Chondrocyte (in vitro differentiated cells): Measurements from ENCODE around the gene KCNQ1. TPM values are rescaled to one million over a fixed set of nuclear protein-coding genes. Genes with fewer than 3 reads are reported as not detected.

Experiments used
- DNase-seq: peaks from one replicate; pipeline ENCODE4 v3.0.0; 2021; ENCODE audit warnings: mixed read lengths, low spot score
- H3K27ac Mint-ChIP-seq: one replicate; pipeline ENCODE4 v1.8.0; 2021; ENCODE audit warnings: mild to moderate bottlenecking, moderate library complexity, mixed read lengths; ENCODE audit not compliant: unreplicated experiment
- H3K27me3 Mint-ChIP-seq: 2 replicates; pipeline ENCODE4 v1.8.0; 2021; ENCODE audit warnings: low read depth, mixed read lengths
- H3K36me3 Mint-ChIP-seq: 2 replicates; pipeline ENCODE4 v1.8.0; 2021; ENCODE audit warnings: low read depth, mixed read lengths
- H3K4me1 Mint-ChIP-seq: 2 replicates; pipeline ENCODE4 v1.8.0; 2021; ENCODE audit warnings: low read depth, mild to moderate bottlenecking, mixed read lengths
- H3K4me3 Mint-ChIP-seq: one replicate; pipeline ENCODE4 v1.8.0; 2021; ENCODE audit warnings: mild to moderate bottlenecking, moderate library complexity, mixed read lengths; ENCODE audit not compliant: unreplicated experiment
- H3K9me3 Mint-ChIP-seq: 2 replicates; pipeline ENCODE4 v1.8.0; 2021; ENCODE audit warnings: low read depth, mixed read lengths
- total RNA-seq: library from RNA; stranded (reverse); gene quantifications from 3 replicates; pipeline ENCODE4 v1.2.1, GENCODE V29; 2021
- TF ChIP-seq, protein P1 (sequence below): fragments of 200-600 bp; sonication (generic); IDR thresholded peaks from 2 replicates; pipeline ENCODE4 v1.5.0; 2021; ENCODE audit warnings: antibody characterized with exemption, mild to moderate bottlenecking, moderate library complexity

KCNQ1 gene
- total RNA-seq, 1 donor from 2014 or later, result not detected

GRCh38 chr11:2647953-2648352 is 203.1 kb downstream of the KCNQ1 start:
- TF ChIP-seq, protein P1, sequence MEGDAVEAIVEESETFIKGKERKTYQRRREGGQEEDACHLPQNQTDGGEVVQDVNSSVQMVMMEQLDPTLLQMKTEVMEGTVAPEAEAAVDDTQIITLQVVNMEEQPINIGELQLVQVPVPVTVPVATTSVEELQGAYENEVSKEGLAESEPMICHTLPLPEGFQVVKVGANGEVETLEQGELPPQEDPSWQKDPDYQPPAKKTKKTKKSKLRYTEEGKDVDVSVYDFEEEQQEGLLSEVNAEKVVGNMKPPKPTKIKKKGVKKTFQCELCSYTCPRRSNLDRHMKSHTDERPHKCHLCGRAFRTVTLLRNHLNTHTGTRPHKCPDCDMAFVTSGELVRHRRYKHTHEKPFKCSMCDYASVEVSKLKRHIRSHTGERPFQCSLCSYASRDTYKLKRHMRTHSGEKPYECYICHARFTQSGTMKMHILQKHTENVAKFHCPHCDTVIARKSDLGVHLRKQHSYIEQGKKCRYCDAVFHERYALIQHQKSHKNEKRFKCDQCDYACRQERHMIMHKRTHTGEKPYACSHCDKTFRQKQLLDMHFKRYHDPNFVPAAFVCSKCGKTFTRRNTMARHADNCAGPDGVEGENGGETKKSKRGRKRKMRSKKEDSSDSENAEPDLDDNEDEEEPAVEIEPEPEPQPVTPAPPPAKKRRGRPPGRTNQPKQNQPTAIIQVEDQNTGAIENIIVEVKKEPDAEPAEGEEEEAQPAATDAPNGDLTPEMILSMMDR, result no peak
- Mint-ChIP-seq H3K27ac (no peak overlapping the region), H3K9me3 (peaks cover 65% of the 10 kb centered on the region), H3K36me3 (peaks cover 50% of the 10 kb centered on the region), H3K27me3 (peaks cover 4% of the 10 kb centered on the region), H3K4me3 (no peak overlapping the region), H3K4me1 (no peaks in the 10 kb centered on the region)
- DNase-seq, result no peak

DNA sequence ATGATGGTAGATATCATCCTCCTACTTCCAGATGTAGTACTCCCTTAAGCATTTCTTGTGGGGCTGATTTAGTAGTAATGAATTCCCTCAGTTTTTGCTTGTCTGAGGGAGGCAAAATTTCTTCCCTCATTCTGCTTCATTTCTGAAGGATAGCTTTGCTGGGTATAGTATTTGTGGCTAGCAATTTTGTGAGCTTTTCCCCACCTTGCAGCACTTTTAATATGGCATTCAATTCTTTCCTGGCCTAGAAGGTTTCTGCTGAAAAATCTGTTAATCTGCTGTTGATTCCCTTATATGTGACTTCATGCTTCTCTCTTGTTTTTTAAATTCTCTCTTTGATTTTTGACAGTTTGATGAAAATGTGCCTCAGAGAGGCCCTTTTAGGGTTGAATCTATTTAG is 204.6 kb downstream of the KCNQ1 start:
- Mint-ChIP-seq H3K27me3 (peaks cover 4% of the 10 kb centered on the region), H3K4me3 (no peak overlapping the region), H3K27ac (peak overlapping the region; percentile 45), H3K9me3 (peaks cover 54% of the 10 kb centered on the region), H3K36me3 (peaks cover 40% of the 10 kb centered on the region), H3K4me1 (peaks cover 4% of the 10 kb centered on the region)
- no peak for DNase-seq
- TF ChIP-seq, protein P1, result no peak

DNA sequence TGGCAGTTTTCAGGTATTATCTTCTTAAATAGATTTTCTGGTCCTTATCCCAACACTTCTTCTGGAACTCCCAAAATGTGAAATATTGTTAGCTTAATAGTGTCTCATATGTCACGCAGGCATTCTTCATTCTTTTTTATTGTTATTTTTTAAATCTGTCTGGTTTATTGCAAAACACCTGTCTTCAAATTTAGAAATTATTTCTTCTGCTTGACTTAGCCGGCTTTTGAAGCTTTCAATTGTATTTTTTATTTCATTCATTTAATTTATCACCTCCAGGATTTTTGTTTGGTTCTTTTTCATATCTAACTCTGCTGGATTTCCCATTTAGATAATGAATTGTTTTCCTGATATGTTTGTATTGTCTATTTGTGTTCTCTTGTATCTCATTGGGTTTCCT is 205.0 kb downstream of the KCNQ1 start:
- DNase-seq, result no peak
- TF ChIP-seq, protein P1, result no peak
- peaks cover 4% of the 10 kb centered on the region for H3K27me3 Mint-ChIP-seq
- H3K4me3 Mint-ChIP-seq, result no peak overlapping the region
- H3K36me3 Mint-ChIP-seq, result peaks cover 41% of the 10 kb centered on the region
- peaks cover 4% of the 10 kb centered on the region for H3K4me1 Mint-ChIP-seq
- peaks cover 50% of the 10 kb centered on the region for H3K9me3 Mint-ChIP-seq
- H3K27ac Mint-ChIP-seq, result no peak overlapping the region

GRCh38 chr11:2650343-2650867 is 205.6 kb downstream of the KCNQ1 start:
- Mint-ChIP-seq H3K4me1 (peaks cover 4% of the 10 kb centered on the region), H3K36me3 (peaks cover 41% of the 10 kb centered on the region), H3K9me3 (peaks cover 50% of the 10 kb centered on the region), H3K27me3 (peaks cover 4% of the 10 kb centered on the region), H3K4me3 (no peak overlapping the region), H3K27ac (no peak overlapping the region)
- TF ChIP-seq, protein P1, result no peak
- DNase-seq, result no peak

DNA sequence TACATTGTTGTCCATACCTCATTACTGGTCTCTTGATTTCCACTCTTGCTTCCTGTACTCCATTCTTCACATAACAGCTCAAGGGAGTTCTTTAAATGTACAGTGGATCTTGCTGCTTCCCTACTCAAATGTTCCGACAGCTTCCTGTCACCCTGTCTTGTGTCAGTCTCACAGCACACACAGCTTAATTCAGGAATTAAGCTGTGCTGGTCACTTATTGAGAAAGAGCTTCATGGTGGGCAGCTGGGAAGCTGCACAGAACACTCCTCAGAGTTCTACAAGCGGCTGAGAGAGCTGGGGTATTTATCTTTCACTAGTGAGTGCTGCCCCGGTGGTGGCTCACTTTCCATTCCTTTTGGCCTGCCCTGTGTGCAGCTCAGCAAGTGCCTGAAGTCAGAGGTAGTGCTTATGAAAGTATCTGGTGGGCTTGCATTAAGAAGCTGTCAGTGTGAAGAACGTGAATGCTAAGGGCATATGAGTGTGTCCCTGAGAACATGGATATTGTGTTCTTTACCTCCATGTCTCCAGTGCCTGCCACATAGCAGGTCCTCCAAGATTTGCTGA is 206.3 kb downstream of the KCNQ1 start:
- no peak for DNase-seq
- Mint-ChIP-seq H3K27ac (no peak overlapping the region), H3K27me3 (peaks cover 4% of the 10 kb centered on the region), H3K36me3 (peaks cover 41% of the 10 kb centered on the region), H3K4me1 (peaks cover 9% of the 10 kb centered on the region), H3K4me3 (no peak overlapping the region), H3K9me3 (peaks cover 50% of the 10 kb centered on the region)
- TF ChIP-seq, protein P1, result no peak
